Endothelial cell of umbilical vein (primary cell): ENCODE data around the gene UCP1. TPM values are rescaled to one million over a fixed set of nuclear protein-coding genes. Genes with fewer than 3 reads are reported as not detected.
A peak's percentile ranks its signal among the peaks of the same experiment; 100 is the strongest.

Experiments
- BruUV-seq: library from RNA; stranded (reverse); fragments of 400-500 nt; replicated peaks from 2 replicates; lab custom pipeline; 2021; lab: Mats Ljungman, UMichigan
- CTCF ChIA-PET: fragments of 300-600, 350-600 bp; sonication (Branson Sonifier 250); formaldehyde crosslinking; loops from one replicate; lab custom pipeline; 2021; ENCODE audit warnings: antibody characterized with exemption, inconsistent platforms; lab: Charles Lee
- POLR2A ChIA-PET: fragments of 300-600, 350-600 bp; sonication (Branson Sonifier 250); formaldehyde crosslinking; loops from one replicate; lab custom pipeline; 2021; ENCODE audit warnings: antibody characterized with exemption, inconsistent platforms; lab: Charles Lee
- DNase-seq: peaks from one replicate; pipeline ENCODE4 v3.0.0-alpha.2; 2011; ENCODE audit warnings: low read depth, low spot score
- FAIRE-seq: peaks from 2 replicates; lab custom pipeline; 2011; peaks lifted over from hg19 to GRCh38; lab: Jason Lieb, UNC
- H2AFZ ChIP-seq: 2 replicates; pipeline ENCODE4 v1.6.0; 2012; ENCODE audit warnings: low read depth, low read length, control low read depth, inconsistent platforms
- H3K27ac ChIP-seq: 2 replicates; pipeline ENCODE4 v1.5.1; 2011; ENCODE audit warnings: low read depth, mild to moderate bottlenecking, control low read depth, low read length, moderate library complexity; ENCODE audit not compliant: insufficient read depth
- H3K27me3 ChIP-seq, 2 experiments: 2 replicates each; pipeline versions ENCODE4 v1.6.0 to v1.6.1; 2011; ENCODE audit warnings: low read length in 2 of 2, mixed read lengths in 1 of 2; ENCODE audit not compliant: control insufficient read depth in 2 of 2, insufficient read depth in 2 of 2
- H3K36me3 ChIP-seq, 2 experiments: 2 replicates in 1 of 2; 3 replicates in 1 of 2; pipeline ENCODE4 v1.5.1; 2011; ENCODE audit warnings: low read length in 2 of 2, mild to moderate bottlenecking in 1 of 2, moderate library complexity in 1 of 2; ENCODE audit not compliant: control insufficient read depth in 2 of 2, insufficient read depth in 2 of 2; ENCODE audit errors: extremely low read depth in 1 of 2
- H3K4me1 ChIP-seq: 3 replicates; pipeline ENCODE4 v1.5.1; 2011; ENCODE audit warnings: mild to moderate bottlenecking, low read length; ENCODE audit not compliant: control insufficient read depth, insufficient read depth; ENCODE audit errors: extremely low read depth
- H3K4me2 ChIP-seq: 2 replicates; pipeline ENCODE4 v1.6.1; 2011; ENCODE audit warnings: low read length, control low read depth, mixed read lengths; ENCODE audit not compliant: insufficient read depth
- H3K4me3 ChIP-seq, 3 experiments: fragments of 200-600 bp in 1 of 3; sonication (generic), shearing (Covaris generic) in 1 of 3; replicated peaks in 1 of 3; 2 replicates each; pipeline ENCODE4 v1.5.1; 2011 to 2016; ENCODE audit warnings: control low read depth in 3 of 3, low read length in 3 of 3, mild to moderate bottlenecking in 2 of 3, inconsistent platforms in 1 of 3, low read depth in 1 of 3, moderate library complexity in 1 of 3; ENCODE audit not compliant: insufficient read depth in 1 of 3
- H3K79me2 ChIP-seq: 2 replicates; pipeline ENCODE4 v1.6.0; 2012; ENCODE audit warnings: low read length, inconsistent platforms; ENCODE audit not compliant: control insufficient read depth, insufficient read depth
- H3K9ac ChIP-seq: replicated peaks from 2 replicates; pipeline ENCODE3; 2011; ENCODE audit warnings: low read length, control low read depth; ENCODE audit not compliant: insufficient read depth; ENCODE audit errors: extremely low read depth
- H3K9me1 ChIP-seq: replicated peaks from 3 replicates; pipeline ENCODE4 v1.6.0; 2011; ENCODE audit warnings: mild to moderate bottlenecking, low read length; ENCODE audit not compliant: control insufficient read depth, insufficient read depth; ENCODE audit errors: extremely low read depth
- H3K9me3 ChIP-seq: replicated peaks from 2 replicates; pipeline ENCODE4 v1.5.1; 2012; ENCODE audit warnings: low read length, inconsistent platforms; ENCODE audit not compliant: control insufficient read depth, insufficient read depth
- H4K20me1 ChIP-seq: replicated peaks from 2 replicates; pipeline ENCODE3; 2011; ENCODE audit warnings: mild to moderate bottlenecking, low read length; ENCODE audit not compliant: control insufficient read depth, insufficient read depth; ENCODE audit errors: extremely low read depth
- EZH2 ChIP-seq: IDR thresholded peaks from 2 replicates; pipeline ENCODE4 v1.6.1; 2012; ENCODE audit warnings: borderline replicate concordance, low read depth, mild to moderate bottlenecking, moderate library complexity, low read length, inconsistent platforms; ENCODE audit not compliant: severe bottlenecking
- FOS ChIP-seq: IDR thresholded peaks from 2 replicates; pipeline ENCODE4 v1.6.1; 2011; ENCODE audit warnings: mild to moderate bottlenecking, low read length, moderate library complexity, borderline replicate concordance; ENCODE audit not compliant: insufficient read depth
- GATA2 ChIP-seq: IDR thresholded peaks from 2 replicates; pipeline ENCODE4 v1.7.0; 2011; ENCODE audit warnings: low read depth, mild to moderate bottlenecking, moderate library complexity, mixed read lengths, low read length; ENCODE audit not compliant: insufficient read length, insufficient read depth
- JUN ChIP-seq: IDR thresholded peaks from 2 replicates; pipeline ENCODE4 v1.6.1; 2011; ENCODE audit warnings: borderline replicate concordance, low read depth; ENCODE audit not compliant: insufficient read length, insufficient read depth
- MYC ChIP-seq: IDR thresholded peaks from one replicate; pipeline ENCODE4 v1.6.1; 2011; ENCODE audit warnings: mild to moderate bottlenecking, low read depth, low read length
- POLR2A ChIP-seq: IDR thresholded peaks from 2 replicates; pipeline ENCODE4 v1.6.1; 2012; ENCODE audit warnings: low read depth, mild to moderate bottlenecking, control low read depth, low read length
- POLR2AphosphoS5 ChIP-seq: IDR thresholded peaks from 2 replicates; pipeline ENCODE4 v1.6.1; 2012; ENCODE audit warnings: low read depth, mild to moderate bottlenecking, control low read depth, low read length, moderate library complexity; ENCODE audit not compliant: insufficient read depth
- dilution Hi-C: fragments of 300-500 bp; cut with MboI; formaldehyde crosslinking; loops from one replicate; pipeline ENCODE4 v1.15.0; 2019; ENCODE audit warnings: low sequenced_read_pairs; ENCODE audit not compliant: extremely low pct_ligation_motif_present
- intact Hi-C: fragments of 100-400 bp; cut with micrococcal nuclease; formaldehyde crosslinking; loops from one replicate; pipeline ENCODE4 v1.10.0; 2022
- polyA plus RNA-seq, 4 experiments: library from polyadenylated mRNA; depleted of rRNA in 3 of 4; stranded (reverse) in 3 of 4; unstranded in 1 of 4; fragments of >200 nt; gene quantifications; 2 replicates each; pipeline versions ENCODE4 v1.2.1 to v1.2.3, GENCODE V29; 2011 to 2012; ENCODE audit warnings: missing spikeins in 1 of 4
- total RNA-seq: library from RNA; stranded (reverse); gene quantifications from 2 replicates; pipeline ENCODE4 v1.2.3, GENCODE V29; 2021
- TF ChIP-seq, protein P1 (sequence below): IDR thresholded peaks from 2 replicates; pipeline ENCODE4 v1.6.1; 2011; ENCODE audit not compliant: insufficient read depth, insufficient read length
- TF ChIP-seq, protein P2 (sequence below), 2 donors: IDR thresholded peaks; 1 replicate in 1 of 2; 2 replicates in 1 of 2; pipeline ENCODE4 v1.5.1; 2011; ENCODE audit warnings: low read length in 2 of 2, mild to moderate bottlenecking in 2 of 2, moderate library complexity in 2 of 2, control low read depth in 1 of 2, inconsistent platforms in 1 of 2, low read depth in 1 of 2; ENCODE audit not compliant: insufficient read depth in 1 of 2; ENCODE audit errors: extremely low read depth in 1 of 2

Gene UCP1
- total and polyA plus RNA-seq, 2 donors (not counting 3 experiments of a cell fraction or from before 2014, with no cell fraction given): not detected

DNA sequence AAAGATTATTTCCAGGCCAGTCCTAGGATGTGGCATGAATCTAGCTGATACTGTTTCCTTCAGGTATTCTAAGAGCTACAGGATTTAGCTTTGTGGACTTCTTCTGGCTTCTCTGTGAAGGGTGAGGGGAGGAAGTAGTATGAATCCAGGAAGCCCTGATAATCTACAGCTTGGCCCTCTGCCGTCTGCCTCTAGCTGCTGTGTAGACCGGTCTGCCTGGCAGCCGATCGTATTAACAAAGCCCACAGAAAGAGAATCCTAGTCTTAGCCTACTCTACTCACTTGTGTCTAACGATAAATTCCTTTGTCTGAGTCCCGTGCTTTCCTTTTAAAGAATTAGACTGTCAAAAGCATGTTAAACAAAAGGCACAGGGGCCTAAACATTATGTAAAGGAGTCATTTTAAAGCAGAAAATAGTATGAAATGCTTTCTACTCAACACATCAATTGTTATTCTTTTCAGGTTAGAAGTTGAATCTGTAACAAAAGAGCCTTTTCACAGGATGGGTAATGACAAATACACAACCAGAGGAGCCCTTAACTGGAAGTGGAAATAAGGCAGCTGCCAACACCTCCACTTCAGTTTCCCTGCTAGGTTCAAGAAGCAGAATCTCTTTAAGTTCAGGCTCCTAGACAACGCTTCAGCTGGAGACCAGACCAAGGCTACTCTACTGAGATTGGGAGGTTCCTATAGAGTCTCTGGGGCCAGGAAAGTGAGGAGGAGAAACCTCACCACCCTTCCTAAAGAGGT lies 48.9 kb upstream of the UCP1 start:
- Histone ChIP-seq H3K27me3 (peaks cover 0 to 4% of the 10 kb centered on the region in 2 experiments), H4K20me1 (no peaks in the 10 kb centered on the region), H3K36me3 (peaks cover 2 to 5% of the 10 kb centered on the region in 2 experiments), H3K4me3 (no peak overlapping the region), H2AFZ (no peak overlapping the region), H3K9ac (no peak overlapping the region), H3K27ac (no peak overlapping the region), H3K4me2 (no peak overlapping the region), H3K4me1 (no peaks in the 10 kb centered on the region), H3K9me1 (no peaks in the 10 kb centered on the region), H3K79me2 (no peaks in the 10 kb centered on the region), H3K9me3 (no peaks in the 10 kb centered on the region)
- POLR2A ChIA-PET: no interaction called here
- dilution Hi-C loops (no loop called here), intact Hi-C loops (loop anchor here (2.0 to 10.0 kb wide), 2 partner anchors 251 to 883 kb away; no protein-coding TSS in a partner anchor)
- DNase-seq (peak; percentile 10), FAIRE-seq (no peak)
- no peak for TF ChIP-seq EZH2
- TF ChIP-seq, protein P1, sequence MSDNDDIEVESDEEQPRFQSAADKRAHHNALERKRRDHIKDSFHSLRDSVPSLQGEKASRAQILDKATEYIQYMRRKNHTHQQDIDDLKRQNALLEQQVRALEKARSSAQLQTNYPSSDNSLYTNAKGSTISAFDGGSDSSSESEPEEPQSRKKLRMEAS: no peak
- TF ChIP-seq POLR2AphosphoS5: no peak
- no peak for TF ChIP-seq GATA2
- TF ChIP-seq, protein P2, sequence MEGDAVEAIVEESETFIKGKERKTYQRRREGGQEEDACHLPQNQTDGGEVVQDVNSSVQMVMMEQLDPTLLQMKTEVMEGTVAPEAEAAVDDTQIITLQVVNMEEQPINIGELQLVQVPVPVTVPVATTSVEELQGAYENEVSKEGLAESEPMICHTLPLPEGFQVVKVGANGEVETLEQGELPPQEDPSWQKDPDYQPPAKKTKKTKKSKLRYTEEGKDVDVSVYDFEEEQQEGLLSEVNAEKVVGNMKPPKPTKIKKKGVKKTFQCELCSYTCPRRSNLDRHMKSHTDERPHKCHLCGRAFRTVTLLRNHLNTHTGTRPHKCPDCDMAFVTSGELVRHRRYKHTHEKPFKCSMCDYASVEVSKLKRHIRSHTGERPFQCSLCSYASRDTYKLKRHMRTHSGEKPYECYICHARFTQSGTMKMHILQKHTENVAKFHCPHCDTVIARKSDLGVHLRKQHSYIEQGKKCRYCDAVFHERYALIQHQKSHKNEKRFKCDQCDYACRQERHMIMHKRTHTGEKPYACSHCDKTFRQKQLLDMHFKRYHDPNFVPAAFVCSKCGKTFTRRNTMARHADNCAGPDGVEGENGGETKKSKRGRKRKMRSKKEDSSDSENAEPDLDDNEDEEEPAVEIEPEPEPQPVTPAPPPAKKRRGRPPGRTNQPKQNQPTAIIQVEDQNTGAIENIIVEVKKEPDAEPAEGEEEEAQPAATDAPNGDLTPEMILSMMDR (IDR thresholded peaks at IDR 0.05; ENCODE audit: extremely low read depth in 1 of 2, insufficient read depth in 1 of 2, low read depth in 1 of 2, low read length in 2 of 2): no peak
- no peak for TF ChIP-seq JUN
- TF ChIP-seq FOS: no peak
- TF ChIP-seq MYC: no peak
- TF ChIP-seq POLR2A: no peak
- BruUV-seq: no TSS peak
- CTCF ChIA-PET: interaction anchor here (1.0 to 1.5 kb wide), 4 partner anchors 22 to 258 kb away, joined by 3 to 7 read pairs (median 4); no protein-coding TSS in a partner anchor
